Parathyroid adenoma (tissue), 2 donors: ENCODE results near the gene KIAA1958.

Source experiments
- H2AFZ ChIP-seq: fragments of 300-600 bp; sonication (generic); one replicate; pipeline ENCODE4 v1.7.0; 2017; ENCODE audit warnings: antibody characterized with exemption, mild to moderate bottlenecking
- H3K27ac ChIP-seq: fragments of 300-600 bp; sonication (generic); one replicate; pipeline ENCODE4 v1.7.0; 2017
- H3K27me3 ChIP-seq: fragments of 300-600 bp; sonication (generic); one replicate; pipeline ENCODE4 v1.7.0; 2017; ENCODE audit warnings: low read length; ENCODE audit not compliant: control insufficient read depth, insufficient read depth
- H3K36me3 ChIP-seq: fragments of 300-600 bp; sonication (generic); one replicate; pipeline ENCODE4 v1.7.0; 2017; ENCODE audit warnings: low read length; ENCODE audit not compliant: control insufficient read depth, insufficient read depth
- H3K4me1 ChIP-seq: fragments of 300-600 bp; sonication (generic); one replicate; pipeline ENCODE4 v1.7.0; 2017; ENCODE audit warnings: control low read depth
- H3K4me2 ChIP-seq: fragments of 300-600 bp; sonication (generic); one replicate; pipeline ENCODE4 v1.7.0; 2017; ENCODE audit warnings: low read length
- H3K4me3 ChIP-seq: fragments of 300-600 bp; sonication (generic); one replicate; pipeline ENCODE4 v1.7.0; 2017; ENCODE audit warnings: low read depth, low read length
- H3K79me2 ChIP-seq: fragments of 300-600 bp; sonication (generic); one replicate; pipeline ENCODE4 v1.7.0; 2017; ENCODE audit warnings: control low read depth
- H3K9ac ChIP-seq: fragments of 300-600 bp; sonication (generic); one replicate; pipeline ENCODE4 v1.7.0; 2017; ENCODE audit warnings: mild to moderate bottlenecking
- H3K9me3 ChIP-seq: fragments of 300-600 bp; sonication (generic); one replicate; pipeline ENCODE4 v1.7.0; 2017; ENCODE audit warnings: low read length; ENCODE audit not compliant: control insufficient read depth
- TF ChIP-seq, protein P1 (sequence below): fragments of 300-600 bp; sonication (generic); IDR thresholded peaks from one replicate; pipeline ENCODE4 v1.7.0; 2017; ENCODE audit warnings: antibody characterized with exemption, mild to moderate bottlenecking
- donor health status: primary hyperparathyroidism.

KIAA1958 gene

DNA sequence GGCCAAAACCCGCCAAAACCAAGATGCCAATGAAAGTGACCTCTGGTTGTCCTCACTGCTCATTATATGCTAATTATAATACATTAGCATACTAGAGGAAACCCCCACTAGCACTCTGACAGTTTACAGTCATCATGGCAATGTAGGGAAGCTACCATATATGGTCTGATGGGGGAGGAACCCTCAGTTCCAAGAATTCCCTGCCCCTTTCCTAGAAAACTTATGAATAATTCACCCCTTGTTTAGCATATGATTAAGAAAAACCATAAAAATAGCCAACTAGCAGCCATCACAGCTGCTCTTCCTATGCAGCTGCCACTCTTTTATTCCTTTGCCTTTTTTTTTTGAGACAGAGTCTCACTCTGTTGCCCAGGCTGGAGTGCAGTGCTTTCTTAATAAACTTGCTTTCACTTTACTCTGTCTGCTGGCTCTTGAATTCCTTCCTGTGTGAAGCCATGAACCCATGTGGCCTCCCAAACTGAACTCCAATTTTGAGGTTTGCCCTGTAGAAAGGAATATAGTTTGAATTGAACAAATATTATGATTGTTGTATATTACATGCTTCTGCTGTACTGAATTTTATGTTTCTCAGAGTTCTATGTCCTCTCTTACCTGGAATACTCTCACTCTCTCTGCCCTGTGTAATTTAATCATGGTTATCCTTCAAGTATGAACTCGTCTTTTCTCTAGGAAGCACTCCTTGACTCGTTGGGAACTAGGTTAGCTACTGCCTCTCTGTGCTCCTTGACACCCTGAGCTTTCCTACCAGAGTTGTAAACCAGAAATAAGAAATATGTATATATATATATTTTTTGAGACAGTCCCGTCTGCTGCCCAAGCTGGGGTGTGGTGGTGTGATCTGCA lies 59.8 kb downstream of the KIAA1958 start:
- Histone ChIP-seq H3K9me3 (no peaks in the 10 kb centered on the region), H3K79me2 (no peaks in the 10 kb centered on the region), H3K4me2 (no peak overlapping the region), H3K9ac (no peak overlapping the region), H3K4me3 (no peak overlapping the region), H3K27me3 (no peaks in the 10 kb centered on the region), H3K36me3 (no peaks in the 10 kb centered on the region), H3K27ac (no peak overlapping the region), H3K4me1 (peaks cover 6% of the 10 kb centered on the region), H2AFZ (no peak overlapping the region)
- TF ChIP-seq, protein P1, sequence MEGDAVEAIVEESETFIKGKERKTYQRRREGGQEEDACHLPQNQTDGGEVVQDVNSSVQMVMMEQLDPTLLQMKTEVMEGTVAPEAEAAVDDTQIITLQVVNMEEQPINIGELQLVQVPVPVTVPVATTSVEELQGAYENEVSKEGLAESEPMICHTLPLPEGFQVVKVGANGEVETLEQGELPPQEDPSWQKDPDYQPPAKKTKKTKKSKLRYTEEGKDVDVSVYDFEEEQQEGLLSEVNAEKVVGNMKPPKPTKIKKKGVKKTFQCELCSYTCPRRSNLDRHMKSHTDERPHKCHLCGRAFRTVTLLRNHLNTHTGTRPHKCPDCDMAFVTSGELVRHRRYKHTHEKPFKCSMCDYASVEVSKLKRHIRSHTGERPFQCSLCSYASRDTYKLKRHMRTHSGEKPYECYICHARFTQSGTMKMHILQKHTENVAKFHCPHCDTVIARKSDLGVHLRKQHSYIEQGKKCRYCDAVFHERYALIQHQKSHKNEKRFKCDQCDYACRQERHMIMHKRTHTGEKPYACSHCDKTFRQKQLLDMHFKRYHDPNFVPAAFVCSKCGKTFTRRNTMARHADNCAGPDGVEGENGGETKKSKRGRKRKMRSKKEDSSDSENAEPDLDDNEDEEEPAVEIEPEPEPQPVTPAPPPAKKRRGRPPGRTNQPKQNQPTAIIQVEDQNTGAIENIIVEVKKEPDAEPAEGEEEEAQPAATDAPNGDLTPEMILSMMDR = no peak

DNA sequence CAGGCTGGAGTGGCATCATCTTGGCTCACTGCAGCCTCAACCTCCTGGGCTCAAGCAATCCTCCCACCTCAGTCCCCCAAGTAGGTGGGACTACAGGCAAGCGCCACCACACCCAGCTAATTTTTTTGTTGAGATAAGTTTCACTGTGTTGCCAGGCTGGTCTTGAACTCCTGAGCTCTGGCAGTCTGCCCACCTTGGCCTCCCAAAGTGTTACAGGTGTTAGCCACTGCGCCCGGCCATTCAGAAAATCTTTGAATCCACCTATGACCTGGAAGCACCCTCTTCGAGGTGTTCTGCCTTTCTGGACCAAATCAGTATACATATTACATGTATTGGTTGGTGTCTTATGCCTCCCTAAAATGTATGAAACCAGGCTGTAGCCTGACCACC lies 61.4 kb downstream of the KIAA1958 start:
- no peaks in the 10 kb centered on the region for H3K79me2 ChIP-seq
- H3K9ac ChIP-seq = no peak overlapping the region
- H3K4me2 ChIP-seq = no peak overlapping the region
- no peaks in the 10 kb centered on the region for H3K4me1 ChIP-seq
- no peaks in the 10 kb centered on the region for H3K36me3 ChIP-seq
- TF ChIP-seq, protein P1 = no peak
- no peaks in the 10 kb centered on the region for H3K27me3 ChIP-seq
- H3K27ac ChIP-seq = no peak overlapping the region
- no peaks in the 10 kb centered on the region for H3K9me3 ChIP-seq
- H2AFZ ChIP-seq = no peak overlapping the region
- no peak overlapping the region for H3K4me3 ChIP-seq

DNA sequence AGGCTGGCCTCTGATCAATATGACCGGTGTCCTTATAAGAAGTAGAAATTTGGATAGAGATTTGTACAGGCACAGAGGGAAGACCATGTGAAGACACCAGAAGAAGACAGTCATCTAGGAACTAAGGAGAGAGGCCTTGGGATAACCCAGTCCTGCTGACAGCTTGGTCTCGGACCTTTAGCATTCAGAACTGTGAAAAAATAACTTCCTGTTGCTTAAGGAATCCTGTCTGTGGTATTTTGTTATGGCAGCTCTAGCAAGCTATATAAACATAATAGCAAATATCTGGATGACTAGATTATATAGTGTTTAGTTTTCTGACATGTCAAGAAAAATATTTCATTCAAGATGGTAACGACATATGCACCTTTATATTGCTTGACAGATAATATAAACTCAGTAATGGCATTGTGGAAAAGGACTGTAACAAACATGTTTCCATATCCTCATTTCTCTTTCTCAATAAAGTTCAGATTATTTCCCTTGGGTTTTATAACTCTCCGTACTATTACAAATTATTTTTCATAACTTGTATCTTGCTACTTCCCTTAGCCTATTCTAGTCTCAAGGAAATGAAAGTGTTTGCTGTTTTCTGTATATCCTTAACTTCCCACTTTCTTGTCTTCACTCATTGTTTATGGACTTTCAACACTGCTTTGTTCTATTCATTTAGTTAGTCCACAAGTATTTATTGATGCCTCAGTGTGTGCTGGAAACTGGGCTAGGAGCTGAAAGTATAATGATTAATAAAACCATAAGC lies 62.4 kb downstream of the KIAA1958 start:
- no peaks in the 10 kb centered on the region for H3K4me1 ChIP-seq
- no peaks in the 10 kb centered on the region for H3K36me3 ChIP-seq
- H2AFZ ChIP-seq = no peak overlapping the region
- H3K27me3 ChIP-seq = no peaks in the 10 kb centered on the region
- H3K9me3 ChIP-seq = no peaks in the 10 kb centered on the region
- no peak overlapping the region for H3K4me2 ChIP-seq
- TF ChIP-seq, protein P1 = no peak
- H3K27ac ChIP-seq = no peak overlapping the region
- no peak overlapping the region for H3K4me3 ChIP-seq
- H3K79me2 ChIP-seq = no peaks in the 10 kb centered on the region
- no peak overlapping the region for H3K9ac ChIP-seq

DNA sequence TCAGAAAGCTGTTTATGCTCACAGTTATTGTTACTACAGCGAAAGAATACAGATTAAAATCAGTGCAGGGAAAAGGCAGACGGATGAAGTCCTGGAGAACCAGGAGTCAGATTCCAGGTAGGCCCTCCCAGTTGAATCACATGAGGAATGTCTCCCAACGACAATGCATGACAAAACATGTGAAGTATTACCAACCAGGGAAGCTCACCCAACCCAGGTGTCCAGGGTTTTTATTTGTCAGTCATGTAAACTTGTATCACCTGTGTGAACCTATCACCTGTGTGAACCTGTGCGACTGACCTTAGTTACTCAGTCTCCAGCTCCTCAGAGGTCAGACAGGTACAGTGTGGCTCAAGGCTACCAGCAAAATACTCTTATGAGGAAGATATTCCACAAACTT lies 63.9 kb downstream of the KIAA1958 start:
- Histone ChIP-seq H3K27ac (no peak overlapping the region), H3K4me2 (no peak overlapping the region), H3K4me1 (no peaks in the 10 kb centered on the region), H3K9me3 (no peaks in the 10 kb centered on the region), H2AFZ (no peak overlapping the region), H3K9ac (no peak overlapping the region), H3K4me3 (no peak overlapping the region), H3K27me3 (no peaks in the 10 kb centered on the region), H3K79me2 (no peaks in the 10 kb centered on the region), H3K36me3 (no peaks in the 10 kb centered on the region)
- TF ChIP-seq, protein P1 = no peak
